Measurements from ENCODE around the gene WRAP73. TPM values are rescaled to one million over a fixed set of nuclear protein-coding genes. Genes with fewer than 3 reads are reported as not detected.

The WRAP73 gene
- polyA plus RNA-seq, 2 of the 4 experiments (the other 2 are of a cell fraction): 15.4 to 16.1 TPM

DNA sequence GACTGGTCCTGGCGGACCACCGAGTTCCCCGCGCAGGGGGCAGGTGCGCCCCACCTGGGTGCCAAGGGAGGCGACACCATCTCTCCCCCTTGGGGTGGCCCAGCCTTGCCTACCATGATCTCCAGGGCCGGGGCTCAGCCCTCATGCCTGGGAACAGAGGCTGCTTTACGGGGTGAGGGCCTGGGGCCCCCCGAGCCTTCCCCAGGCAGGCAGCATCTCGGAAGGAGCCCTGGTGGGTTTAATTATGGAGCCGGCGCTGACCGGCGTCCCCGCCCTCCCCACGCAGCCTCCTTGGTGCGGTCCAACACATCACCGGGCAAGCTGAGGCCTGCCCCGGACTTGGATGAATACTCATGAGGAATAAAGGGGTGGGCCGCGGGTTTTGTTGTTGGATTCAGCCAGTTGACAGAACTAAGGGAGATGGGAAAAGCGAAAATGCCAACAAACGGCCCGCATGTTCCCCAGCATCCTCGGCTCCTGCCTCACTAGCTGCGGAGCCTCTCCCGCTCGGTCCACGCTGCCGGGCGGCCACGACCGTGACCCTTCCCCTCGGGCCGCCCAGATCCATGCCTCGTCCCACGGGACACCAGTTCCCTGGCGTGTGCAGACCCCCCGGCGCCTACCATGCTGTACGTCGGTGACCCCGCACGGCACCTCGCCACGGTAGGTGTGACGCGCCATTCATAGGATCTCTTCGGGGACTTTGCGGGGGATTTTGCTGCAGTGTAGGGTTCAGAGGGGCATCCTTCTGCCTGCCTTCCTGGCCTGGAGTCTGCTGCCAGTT, 40.6 kb upstream of the WRAP73 start (continued):
- no peak for TF ChIP-seq POLR2AphosphoS2 (conservative IDR thresholded peaks at IDR 0.05; ENCODE audit: low read length)
- TF ChIP-seq CHD4 (IDR thresholded peaks at IDR 0.05; ENCODE audit: borderline replicate concordance): no peak
- TF ChIP-seq KDM5A (IDR thresholded peaks at IDR 0.05): no peak
- TF ChIP-seq ZC3H11A (IDR thresholded peaks at IDR 0.05): no peak
- TF ChIP-seq RNF2 (IDR thresholded peaks at IDR 0.05; ENCODE audit: borderline replicate concordance, low read depth): no peak

DNA sequence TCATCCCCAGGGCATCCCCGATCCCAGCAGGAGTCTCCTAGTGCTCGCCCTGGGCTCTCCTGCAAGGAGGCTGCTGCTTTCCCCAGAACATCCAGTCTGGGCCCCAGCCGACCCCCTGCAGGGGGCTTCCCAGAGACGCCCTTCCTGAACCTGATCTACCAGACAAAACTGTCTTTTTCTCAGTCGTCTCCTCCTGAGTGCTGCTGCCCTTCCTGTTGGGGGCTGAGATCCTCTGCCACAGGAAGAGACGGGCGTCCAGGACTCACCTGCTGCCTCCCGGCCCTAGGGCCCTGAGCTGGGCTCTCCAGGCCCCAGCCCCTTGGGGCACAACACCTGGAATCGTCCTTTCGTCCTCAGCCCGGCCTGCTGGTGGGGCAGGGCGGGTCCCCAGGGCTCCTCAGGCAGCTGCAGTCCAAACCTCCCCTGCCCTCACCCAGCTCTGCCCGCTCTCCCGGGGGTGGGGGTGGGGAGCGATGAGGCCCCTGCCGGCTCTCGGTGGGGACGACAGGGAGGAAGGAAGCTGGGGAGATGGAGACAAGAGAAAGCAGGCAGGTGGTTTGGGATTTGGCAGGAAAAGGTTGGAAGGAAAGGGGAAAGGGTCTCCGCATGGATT, 39.3 kb upstream of the WRAP73 start:
- ATAC-seq (no peak), DNase-seq (ENCODE audit: low read depth in 1 of 2, low spot score in 1 of 2) (no peak), FAIRE-seq (no peak)
- CTCF ChIA-PET: no interaction called here
- TF ChIP-seq RNF2 (IDR thresholded peaks at IDR 0.05; ENCODE audit: borderline replicate concordance, low read depth) (no peak), TFCP2L1 (CRISPR knock-in tag; IDR thresholded peaks at IDR 0.05) (no peak), TP53 (CRISPR knock-in tag; IDR thresholded peaks at IDR 0.05) (no peak), KDM5A (IDR thresholded peaks at IDR 0.05) (no peak), MYC (IDR thresholded peaks at IDR 0.05; ENCODE audit: borderline replicate concordance, low read length) (no peak), CBX2 (IDR thresholded peaks at IDR 0.05; ENCODE audit: borderline replicate concordance, low read depth) (no peak), GATA3 (IDR thresholded peaks at IDR 0.05; ENCODE audit: borderline replicate concordance) (no peak), NR3C1 (IDR thresholded peaks at IDR 0.05) (no peak), ZC3H11A (IDR thresholded peaks at IDR 0.05) (no peak)
- TF ChIP-seq, protein P1, sequence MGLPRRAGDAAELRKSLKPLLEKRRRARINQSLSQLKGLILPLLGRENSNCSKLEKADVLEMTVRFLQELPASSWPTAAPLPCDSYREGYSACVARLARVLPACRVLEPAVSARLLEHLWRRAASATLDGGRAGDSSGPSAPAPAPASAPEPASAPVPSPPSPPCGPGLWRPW (IDR thresholded peaks at IDR 0.05): no peak
- TF ChIP-seq, protein P2, sequence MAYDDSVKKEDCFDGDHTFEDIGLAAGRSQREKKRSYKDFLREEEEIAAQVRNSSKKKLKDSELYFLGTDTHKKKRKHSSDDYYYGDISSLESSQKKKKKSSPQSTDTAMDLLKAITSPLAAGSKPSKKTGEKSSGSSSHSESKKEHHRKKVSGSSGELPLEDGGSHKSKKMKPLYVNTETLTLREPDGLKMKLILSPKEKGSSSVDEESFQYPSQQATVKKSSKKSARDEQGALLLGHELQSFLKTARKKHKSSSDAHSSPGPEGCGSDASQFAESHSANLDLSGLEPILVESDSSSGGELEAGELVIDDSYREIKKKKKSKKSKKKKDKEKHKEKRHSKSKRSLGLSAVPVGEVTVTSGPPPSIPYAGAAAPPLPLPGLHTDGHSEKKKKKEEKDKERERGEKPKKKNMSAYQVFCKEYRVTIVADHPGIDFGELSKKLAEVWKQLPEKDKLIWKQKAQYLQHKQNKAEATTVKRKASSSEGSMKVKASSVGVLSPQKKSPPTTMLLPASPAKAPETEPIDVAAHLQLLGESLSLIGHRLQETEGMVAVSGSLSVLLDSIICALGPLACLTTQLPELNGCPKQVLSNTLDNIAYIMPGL (CRISPR knock-in tag; IDR thresholded peaks at IDR 0.05; ENCODE audit: borderline replicate concordance): no peak
- TF ChIP-seq, protein P3, sequence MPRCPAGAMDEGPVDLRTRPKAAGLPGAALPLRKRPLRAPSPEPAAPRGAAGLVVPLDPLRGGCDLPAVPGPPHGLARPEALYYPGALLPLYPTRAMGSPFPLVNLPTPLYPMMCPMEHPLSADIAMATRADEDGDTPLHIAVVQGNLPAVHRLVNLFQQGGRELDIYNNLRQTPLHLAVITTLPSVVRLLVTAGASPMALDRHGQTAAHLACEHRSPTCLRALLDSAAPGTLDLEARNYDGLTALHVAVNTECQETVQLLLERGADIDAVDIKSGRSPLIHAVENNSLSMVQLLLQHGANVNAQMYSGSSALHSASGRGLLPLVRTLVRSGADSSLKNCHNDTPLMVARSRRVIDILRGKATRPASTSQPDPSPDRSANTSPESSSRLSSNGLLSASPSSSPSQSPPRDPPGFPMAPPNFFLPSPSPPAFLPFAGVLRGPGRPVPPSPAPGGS (IDR thresholded peaks at IDR 0.05): no peak
- no peaks in the 10 kb centered on the region for H3K4me1 ChIP-seq
- H3K9me3 ChIP-seq: no peaks in the 10 kb centered on the region
- H3K27ac ChIP-seq: no peak overlapping the region
- POLR2A ChIA-PET: no interaction called here
- no peak overlapping the region for H3K4me3 ChIP-seq
- WGBS (ENCODE audit: missing lambda C conversion rate): 44% methylated on average over 5 of the region's 19 CpGs
- no peak overlapping the region for H3K4me2 ChIP-seq

DNA sequence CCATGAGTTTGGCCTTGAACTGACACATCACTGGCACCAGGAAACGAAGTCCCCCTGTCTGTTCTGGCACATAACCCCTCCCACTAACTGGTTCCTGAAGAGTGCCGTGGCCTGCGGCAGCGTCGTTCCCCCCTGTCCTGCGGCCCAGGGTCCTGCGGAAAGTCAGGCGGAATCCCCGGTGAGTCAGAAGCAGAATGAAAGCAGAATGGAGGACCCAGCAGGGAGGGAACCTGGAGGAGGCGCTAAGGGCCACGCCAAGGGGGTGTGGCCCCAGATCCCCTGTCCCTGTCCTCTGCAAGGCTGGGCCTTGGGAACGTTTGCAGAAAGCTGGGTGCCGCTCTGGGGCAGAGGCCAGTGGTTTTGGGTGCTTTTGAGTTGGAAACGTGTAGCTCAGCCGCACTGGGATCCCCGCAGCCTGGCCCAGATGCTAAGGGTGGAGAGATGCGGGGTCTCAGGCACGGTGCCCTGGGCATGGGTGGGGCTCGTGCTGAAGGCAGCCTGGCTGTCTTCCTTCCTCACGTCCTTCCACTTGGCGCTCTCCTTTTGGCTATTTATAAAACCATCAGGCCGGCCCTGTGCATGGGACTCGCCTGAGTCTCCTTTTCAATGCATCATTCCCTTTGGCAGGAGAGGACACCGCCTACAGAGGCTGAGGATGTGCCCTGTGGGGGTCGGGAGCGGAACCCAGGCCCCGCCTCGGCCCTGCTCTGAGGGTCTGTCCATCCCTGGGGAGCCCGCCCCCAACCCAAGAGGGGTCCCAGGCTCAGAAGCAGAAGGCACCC, 38.6 kb upstream of the WRAP73 start:
- H3K4me3 ChIP-seq: no peak overlapping the region
- DNase-seq (ENCODE audit: low read depth in 1 of 2, low spot score in 1 of 2) (no peak), ATAC-seq (peak in 1 of 2 experiments; percentile 56; a peak in 3 of 6 replicates), FAIRE-seq (no peak)
- H3K27ac ChIP-seq: no peak overlapping the region
- H3K9me3 ChIP-seq: no peaks in the 10 kb centered on the region
- CTCF ChIA-PET: no interaction called here
- H3K4me2 ChIP-seq: no peak overlapping the region
- POLR2A ChIA-PET: no interaction called here
- TF ChIP-seq ZNF302 (CRISPR knock-in tag; IDR thresholded peaks at IDR 0.05): no peak
- no peak for TF ChIP-seq MAFK (IDR thresholded peaks at IDR 0.05; ENCODE audit: partially characterized antibody)
- TF ChIP-seq KDM5A (IDR thresholded peaks at IDR 0.05): no peak
- TF ChIP-seq NFE2L2 (conservative IDR thresholded peaks at IDR 0.05; ENCODE audit: low read length): no peak
- TF ChIP-seq JUNB (IDR thresholded peaks at IDR 0.05): no peak
- TF ChIP-seq SREBF2 (IDR thresholded peaks at IDR 0.05): no peak
- TF ChIP-seq, protein P4, sequence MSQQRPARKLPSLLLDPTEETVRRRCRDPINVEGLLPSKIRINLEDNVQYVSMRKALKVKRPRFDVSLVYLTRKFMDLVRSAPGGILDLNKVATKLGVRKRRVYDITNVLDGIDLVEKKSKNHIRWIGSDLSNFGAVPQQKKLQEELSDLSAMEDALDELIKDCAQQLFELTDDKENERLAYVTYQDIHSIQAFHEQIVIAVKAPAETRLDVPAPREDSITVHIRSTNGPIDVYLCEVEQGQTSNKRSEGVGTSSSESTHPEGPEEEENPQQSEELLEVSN (IDR thresholded peaks at IDR 0.05; ENCODE audit: borderline replicate concordance, low read depth): no peak
- no peak for TF ChIP-seq PHF8 (IDR thresholded peaks at IDR 0.05; ENCODE audit: borderline replicate concordance, low read depth)
- 50% methylated on average over 22 of the region's 29 CpGs for WGBS (ENCODE audit: missing lambda C conversion rate)
- no peaks in the 10 kb centered on the region for H3K4me1 ChIP-seq
